Upper lobe of left lung (tissue), 4 donors: ENCODE measurements around the gene INSRR.

ENCODE experiments used
- CTCF ChIP-seq, 6 experiments: fragments of 450-650 bp in 4 of 6; fragments of 200-600 bp in 2 of 6; sonication (generic) in 2 of 6; IDR thresholded peaks; one replicate each; pipeline ENCODE4 v1.5.1; 2016 to 2019; ENCODE audit warnings: antibody characterized with exemption in 6 of 6
- POLR2A ChIP-seq, 4 donors: fragments of 450-650 bp; IDR thresholded peaks; one replicate each; pipeline ENCODE4 v1.5.1; 2016 to 2017; ENCODE audit warnings: antibody characterized with exemption in 4 of 4, mild to moderate bottlenecking in 2 of 4
- POLR2AphosphoS5 ChIP-seq, 2 donors: sonication (generic); formaldehyde crosslinking; IDR thresholded peaks; one replicate each; pipeline ENCODE4 v1.5.1; 2017; ENCODE audit warnings: antibody characterized with exemption in 2 of 2

GRCh38 chr1:156860113-156860627, 1.3 kb upstream of the INSRR start:
- TF ChIP-seq CTCF (IDR thresholded peaks at IDR 0.05) (peak; percentile 45 to 73 (median 67)), POLR2AphosphoS5 (IDR thresholded peaks at IDR 0.05) (no peak), POLR2A (IDR thresholded peaks at IDR 0.05) (no peak)
